NCI-H524 (cell line): ENCODE results near the gene CGNL1.

Source experiments
- DNase-seq, 2 experiments: peaks; one replicate each; lab custom pipeline; 2025; lab: John Stamatoyannopoulos, UW

Gene CGNL1

DNA sequence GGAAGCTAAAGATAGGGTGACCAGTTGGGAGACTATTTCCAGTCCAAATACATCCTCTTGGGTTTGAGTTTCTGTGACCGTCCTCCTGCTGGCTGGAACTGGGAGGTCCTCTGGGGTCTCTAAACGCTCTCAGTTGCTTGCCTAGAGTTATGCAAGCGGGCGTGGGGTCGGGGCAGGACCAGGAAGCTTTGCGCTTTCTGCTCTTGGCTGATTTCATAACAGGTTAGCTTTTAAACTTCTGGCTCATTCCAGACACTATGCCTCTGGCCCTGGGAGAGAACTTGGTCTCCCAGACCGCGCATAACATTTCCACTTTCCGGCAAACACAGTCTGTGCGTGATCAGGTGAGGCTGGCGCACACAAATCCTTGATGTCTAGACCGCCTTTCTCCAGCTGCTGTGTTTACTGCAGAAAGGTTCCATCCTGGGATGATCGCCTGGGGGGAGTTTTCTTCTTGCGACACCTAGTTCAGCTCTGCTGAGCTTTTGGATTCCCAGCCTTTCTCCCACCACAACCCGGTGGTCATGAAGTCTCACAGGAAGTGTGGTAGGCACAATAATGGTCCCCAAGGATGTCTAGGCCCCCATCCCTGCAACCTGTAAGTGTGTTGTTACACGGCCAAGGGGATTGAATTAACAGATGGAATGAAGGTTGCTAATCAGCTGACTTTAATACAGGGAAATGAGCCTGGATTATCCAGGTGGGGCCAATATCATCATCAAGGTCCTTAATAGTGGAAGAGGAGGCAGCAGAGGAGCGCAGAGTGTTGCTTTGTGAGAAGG, 23.6 kb upstream of the CGNL1 start:
- no peak for DNase-seq

GRCh38 chr15:57353317-57353804, 22.9 kb upstream of the CGNL1 start:
- DNase-seq = no peak

GRCh38 chr15:57354436-57355123, 21.7 kb upstream of the CGNL1 start:
- DNase-seq = no peak

DNA sequence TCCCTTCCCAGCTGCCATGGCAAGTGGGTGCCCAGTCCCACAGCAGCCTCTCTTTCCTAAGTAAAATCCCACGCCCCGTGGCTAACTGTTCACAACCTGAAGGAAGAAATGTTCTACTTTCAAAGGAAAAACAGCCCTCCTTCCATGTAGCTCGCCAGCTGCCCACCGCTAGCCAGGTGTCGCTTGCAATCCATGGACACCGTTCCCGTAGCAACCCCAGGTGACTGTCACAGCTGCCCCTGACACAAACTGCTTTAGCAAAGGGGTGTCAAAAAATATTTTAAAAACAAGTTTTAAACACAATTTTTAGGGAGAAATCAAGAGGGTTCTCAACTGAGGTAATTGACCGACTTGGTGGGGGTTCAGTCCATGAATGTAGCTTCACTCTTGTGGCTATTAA, 21.0 kb upstream of the CGNL1 start:
- DNase-seq = peak in 1 of 2 experiments; percentile 23

GRCh38 chr15:57356178-57356577, 20.1 kb upstream of the CGNL1 start:
- no peak for DNase-seq

DNA sequence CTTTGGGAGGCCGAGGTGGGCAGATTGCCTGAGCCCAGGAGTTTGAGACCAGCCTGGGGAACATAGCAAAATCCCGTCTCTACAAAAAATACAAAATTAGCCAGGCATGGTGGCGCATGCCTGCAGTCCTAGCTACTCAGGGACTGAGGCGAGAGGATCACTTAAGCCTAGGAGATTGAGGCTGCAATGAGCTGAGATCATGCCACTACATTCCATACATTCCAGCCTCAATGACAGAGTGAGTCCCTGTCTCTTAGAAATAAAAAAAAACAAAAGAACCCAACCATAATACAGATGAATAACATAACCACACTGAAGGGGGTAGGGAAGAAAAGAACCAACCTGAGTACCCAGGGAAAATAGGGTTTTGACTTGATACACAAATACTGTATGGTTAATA, 19.7 kb upstream of the CGNL1 start:
- DNase-seq = no peak

GRCh38 chr15:57357799-57358198, 18.5 kb upstream of the CGNL1 start:
- DNase-seq = no peak

DNA sequence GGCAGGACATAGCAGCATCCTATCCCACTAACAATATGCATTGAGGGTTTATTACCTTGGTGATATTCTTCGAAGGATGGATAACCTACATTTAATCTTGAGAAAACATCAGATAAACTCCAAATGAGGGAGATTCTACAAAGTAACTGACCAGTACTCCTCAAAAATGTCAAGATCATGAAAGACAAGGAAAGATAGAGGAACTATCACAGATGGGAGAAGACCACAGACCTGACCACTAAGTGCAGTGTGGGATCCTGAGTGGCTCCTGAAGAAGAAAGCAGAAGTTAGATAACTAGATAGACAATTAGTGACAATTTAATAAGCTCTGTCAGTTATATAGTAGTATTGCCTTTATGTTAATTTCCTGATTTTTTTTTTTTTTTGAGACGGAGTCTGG, 17.7 kb upstream of the CGNL1 start:
- DNase-seq = no peak

DNA sequence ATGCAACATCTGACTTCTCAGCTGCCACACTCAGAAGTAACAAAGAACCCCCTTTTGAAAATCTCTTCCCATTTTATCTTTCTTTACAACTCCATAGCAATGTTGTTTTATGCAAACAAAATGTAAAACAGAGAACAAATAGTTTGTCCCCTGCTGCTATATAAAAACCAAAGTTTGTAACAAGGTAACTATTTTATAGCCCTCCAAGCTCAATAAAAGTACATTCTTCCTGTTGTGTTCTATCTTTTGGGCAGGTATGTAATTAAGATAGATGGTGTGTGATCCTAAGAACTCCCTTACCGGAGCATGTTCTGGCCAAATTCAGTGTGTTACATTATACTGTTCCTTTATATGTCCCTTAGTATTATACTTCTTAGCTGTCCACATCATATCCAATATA, 12.6 kb upstream of the CGNL1 start:
- no peak for DNase-seq

DNA sequence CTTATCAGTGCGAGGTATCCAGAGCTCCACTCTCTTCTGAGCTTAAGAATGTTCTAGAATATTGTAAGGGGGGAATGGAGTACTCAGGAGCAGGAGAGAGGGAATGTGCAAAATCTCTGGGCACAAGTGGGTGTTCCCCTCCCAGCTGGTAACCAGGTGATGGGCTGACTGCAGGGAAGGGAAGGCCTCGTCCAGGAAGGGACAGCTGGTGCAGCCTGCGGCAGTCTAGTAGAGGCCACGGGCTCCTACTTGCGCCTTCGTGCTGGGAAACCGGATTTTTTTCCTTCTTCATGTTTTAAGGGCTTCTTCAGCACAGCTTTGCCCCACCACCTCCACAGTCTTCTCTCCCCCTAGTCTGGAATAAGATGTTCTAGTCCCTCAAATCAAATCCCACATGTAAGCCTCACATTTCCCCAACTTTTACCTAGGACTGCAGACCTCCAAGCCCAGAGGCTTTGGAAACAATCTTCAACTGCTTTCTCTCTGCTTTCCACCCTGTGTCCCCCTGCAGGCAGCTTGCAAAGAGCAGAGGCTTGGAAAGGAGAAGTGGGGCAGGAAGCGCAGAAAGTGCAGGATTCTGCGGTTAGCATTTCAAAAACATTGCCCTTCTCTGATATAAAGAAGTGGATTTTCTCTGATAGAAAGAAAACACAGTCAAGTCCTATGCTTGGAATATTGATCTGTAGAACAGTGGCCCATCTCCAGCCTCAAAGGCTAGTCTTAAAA, 11.9 kb upstream of the CGNL1 start:
- DNase-seq = no peak

- no peak for DNase-seq
Measured at GRCh38 chr15:57367556-57367955, 8.7 kb upstream of the CGNL1 start.

- no peak for DNase-seq
Measured at GRCh38 chr15:57370929-57371328, 5.4 kb upstream of the CGNL1 start.

DNA sequence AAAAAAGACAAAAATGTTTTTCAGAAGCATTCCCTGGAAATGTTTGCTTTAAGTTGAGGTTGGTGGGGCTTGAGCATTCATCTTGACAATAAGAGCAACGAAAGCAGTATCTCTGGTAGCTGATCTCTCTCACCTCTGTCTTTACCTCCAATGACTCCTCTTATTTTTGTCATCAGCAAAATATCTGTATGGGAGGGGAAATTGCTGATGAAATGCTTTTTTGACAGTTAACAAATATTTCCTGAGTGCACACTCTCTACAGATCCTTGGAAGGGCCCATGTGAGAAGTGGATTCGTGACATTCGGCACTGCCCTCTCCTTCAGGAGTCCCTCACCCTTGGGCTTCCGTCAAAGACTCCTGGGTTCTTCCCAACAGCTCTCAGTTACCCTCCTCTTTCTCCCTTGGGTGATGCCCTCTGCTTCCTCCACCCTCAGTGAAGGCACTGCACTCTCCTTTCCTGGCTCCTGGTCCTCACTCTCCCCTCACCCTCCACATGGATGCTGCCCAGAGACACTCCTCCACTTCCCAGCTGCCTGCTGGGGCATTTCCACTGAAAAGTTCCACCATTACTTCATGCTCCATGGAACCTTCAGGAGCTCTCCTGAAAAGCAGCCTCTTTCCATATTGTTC, 2.9 kb upstream of the CGNL1 start:
- DNase-seq = no peak

DNA sequence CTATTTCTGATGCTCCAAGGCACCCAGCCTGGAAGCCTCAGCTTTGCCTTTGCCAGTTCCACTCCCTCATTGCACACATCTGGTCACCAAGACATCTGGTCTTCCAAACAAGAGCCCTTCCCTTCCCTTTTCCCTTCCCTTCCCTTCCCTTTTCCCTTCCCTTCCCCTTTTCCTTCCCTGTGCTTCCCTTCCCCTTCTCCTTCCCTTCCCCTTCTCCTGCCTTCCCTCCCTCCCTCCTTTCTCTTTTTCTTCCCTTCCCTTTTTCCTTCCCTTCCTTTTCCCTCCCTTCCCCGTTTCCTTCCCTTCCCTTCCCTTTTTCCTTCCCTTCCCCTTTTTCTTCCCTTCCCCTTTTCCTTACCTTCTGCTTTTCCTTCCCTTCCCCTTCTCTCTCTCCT, 2.4 kb upstream of the CGNL1 start:
- no peak for DNase-seq

- DNase-seq = peak in 1 of 2 experiments; percentile 68
Measured at GRCh38 chr15:57376696-57377477, 582 bp downstream of the CGNL1 start.

GRCh38 chr15:57377478-57377847, 1.2 kb downstream of the CGNL1 start:
- no peak for DNase-seq

GRCh38 chr15:57379487-57379886, 3.2 kb downstream of the CGNL1 start:
- DNase-seq = no peak

GRCh38 chr15:57380854-57381253, 4.5 kb downstream of the CGNL1 start:
- DNase-seq = no peak

DNA sequence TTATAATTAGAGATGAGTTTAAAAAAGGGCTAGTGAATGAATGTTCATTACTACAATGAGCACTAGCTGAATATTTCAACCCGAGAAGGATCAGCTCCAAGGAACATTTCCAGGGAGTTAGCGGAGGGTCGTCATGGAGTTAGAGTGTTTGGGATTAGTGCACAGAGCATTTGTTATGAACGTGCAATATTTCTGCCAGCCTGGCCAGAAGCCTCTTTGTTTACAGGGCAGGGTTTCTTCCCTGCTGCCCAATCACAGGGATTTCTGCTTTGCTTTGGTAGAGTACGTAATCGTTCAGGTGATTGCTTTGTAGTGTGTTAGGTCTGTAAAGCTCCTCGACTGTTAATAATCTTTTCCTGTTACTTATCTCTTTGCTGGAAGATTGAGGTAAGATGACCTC, 5.9 kb downstream of the CGNL1 start:
- DNase-seq = peak; percentile 36 to 84

DNA sequence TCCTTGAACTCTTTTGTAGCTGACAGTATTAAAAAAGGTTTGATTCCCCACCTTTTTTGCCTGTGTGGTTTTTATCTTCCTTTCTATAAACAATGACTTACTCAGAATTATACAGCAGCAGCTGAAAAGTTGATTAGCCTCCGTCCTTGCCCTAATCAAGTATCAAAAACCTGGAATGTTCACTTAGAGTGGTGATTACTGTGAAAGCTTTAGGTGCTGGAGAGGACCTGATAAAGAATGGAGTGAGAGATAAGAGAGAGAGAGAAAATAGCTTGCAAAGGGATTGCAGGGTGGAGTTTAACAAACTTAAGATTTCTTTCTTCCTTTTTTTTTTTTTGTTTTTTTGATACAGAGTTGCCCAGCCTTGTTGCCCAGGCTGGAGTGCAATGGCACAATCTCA, 6.7 kb downstream of the CGNL1 start:
- DNase-seq = no peak

DNA sequence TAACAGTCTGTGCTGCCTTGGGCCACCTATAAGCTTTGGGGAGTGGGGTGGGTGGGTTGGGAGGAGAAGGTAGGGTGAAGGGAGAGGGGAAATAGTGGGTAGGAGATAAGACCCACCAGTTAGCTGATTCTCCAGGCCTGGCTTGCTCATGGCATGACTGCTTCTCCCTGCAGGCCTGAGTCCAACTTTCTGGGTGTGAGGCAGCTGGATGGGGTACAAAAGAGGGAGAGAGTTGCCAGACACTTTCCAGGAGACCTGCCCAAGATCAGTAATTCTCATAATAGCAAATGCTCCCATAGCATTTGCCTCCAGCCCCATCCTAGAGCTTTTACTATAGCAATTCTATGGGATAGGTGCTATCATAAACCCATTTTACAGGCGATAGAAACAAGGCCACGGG, 7.7 kb downstream of the CGNL1 start:
- no peak for DNase-seq

DNA sequence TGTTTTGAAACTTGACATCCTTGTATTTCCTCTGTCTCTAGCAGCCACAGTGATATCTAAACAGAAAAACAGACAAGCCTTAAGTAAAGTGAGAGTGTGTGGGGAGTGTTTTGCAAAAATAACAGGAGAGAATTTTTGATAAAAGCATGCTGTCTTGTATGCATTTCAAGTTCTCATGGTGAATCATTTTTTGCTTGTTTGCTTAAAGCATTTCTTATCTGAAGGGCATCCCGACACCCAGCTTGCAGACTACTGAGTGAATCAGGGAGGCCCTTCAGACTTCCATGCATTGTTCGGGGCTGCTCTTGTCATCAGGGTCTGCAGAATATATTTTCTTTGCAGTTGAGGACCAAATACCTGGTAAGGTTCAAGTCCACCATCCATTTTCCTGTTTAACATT, 8.5 kb downstream of the CGNL1 start:
- DNase-seq = no peak
